Spinal cord (tissue), 10 donors: ENCODE measurements around the gene ALDH3B1. TPM values are rescaled to one million over a fixed set of nuclear protein-coding genes. Genes with fewer than 3 reads are reported as not detected.

Experiments used
- DNase-seq, 6 donors: peaks; one replicate each; pipeline versions ENCODE4 v3.0.0 to v3.0.0-alpha.2; 2013 to 2015; ENCODE audit warnings: low spot score in 6 of 6, low read depth in 4 of 6
- H3K27ac ChIP-seq: one replicate; pipeline ENCODE4 v1.5.1; 2013; ENCODE audit warnings: low read depth, low read length, control low read depth
- H3K27me3 ChIP-seq: one replicate; pipeline ENCODE4 v1.6.1; 2013; ENCODE audit warnings: low read length; ENCODE audit not compliant: control insufficient read depth, insufficient read depth
- H3K36me3 ChIP-seq: one replicate; pipeline ENCODE4 v1.6.1; 2013; ENCODE audit warnings: low read length; ENCODE audit not compliant: control insufficient read depth, insufficient read depth
- H3K4me1 ChIP-seq: one replicate; pipeline ENCODE4 v1.6.1; 2013; ENCODE audit warnings: low read length; ENCODE audit not compliant: control insufficient read depth, insufficient read depth
- H3K4me3 ChIP-seq: one replicate; pipeline ENCODE4 v1.5.1; 2013; ENCODE audit warnings: low read depth, low read length, control low read depth
- H3K9me3 ChIP-seq: one replicate; pipeline ENCODE4 v1.6.1; 2013; ENCODE audit warnings: low read length; ENCODE audit not compliant: control insufficient read depth, insufficient read depth
- WGBS: methylation state at CpG from one replicate; pipeline ENCODE4 v1.1.5; 2013; ENCODE audit warnings: missing lambda C conversion rate; ENCODE audit not compliant: insufficient coverage; 5-methylcytosine and 5-hydroxymethylcytosine counted together
- polyA plus RNA-seq, 2 donors: library from polyadenylated mRNA; unstranded; fragments of 120-200 nt; gene quantifications; one replicate each; pipeline ENCODE4 v1.2.1, GENCODE V29; 2013; ENCODE audit not compliant: insufficient read length in 2 of 2
- total RNA-seq, 2 donors: library from RNA; depleted of rRNA in 1 of 2; stranded (reverse); fragments of 120-200 nt in 1 of 2; fragments of >200 nt in 1 of 2; gene quantifications; one replicate each; pipeline versions ENCODE4 v1.2.3 to v1.2.4, GENCODE V29; 2013 to 2014
- donor health status: healthy.

The ALDH3B1 gene
- total and polyA plus RNA-seq, 4 donors: 2.9 to 4.8 (median 3.9) TPM

GRCh38 chr11:67996051-67996450 is 14.1 kb upstream of the ALDH3B1 start:
- WGBS: no CpG with 5 or more reads among the region's 13 CpGs
- H3K36me3 ChIP-seq: peaks cover 9% of the 10 kb centered on the region
- H3K4me3 ChIP-seq: no peak overlapping the region
- peaks cover 3% of the 10 kb centered on the region for H3K4me1 ChIP-seq
- DNase-seq: no peak
- no peaks in the 10 kb centered on the region for H3K9me3 ChIP-seq
- H3K27me3 ChIP-seq: peaks cover 5% of the 10 kb centered on the region
- no peak overlapping the region for H3K27ac ChIP-seq

- Histone ChIP-seq H3K4me3 (no peak overlapping the region), H3K4me1 (no peaks in the 10 kb centered on the region), H3K27me3 (peaks cover 2% of the 10 kb centered on the region), H3K9me3 (no peaks in the 10 kb centered on the region), H3K27ac (no peak overlapping the region), H3K36me3 (peaks cover 9% of the 10 kb centered on the region)
- peak in 1 of 6 donors; percentile 23 for DNase-seq
- WGBS: 38% methylated on average over 41 of the region's 41 CpGs
Measured at GRCh38 chr11:67996622-67997474, 13.3 kb upstream of the ALDH3B1 start.

- Histone ChIP-seq H3K9me3 (no peaks in the 10 kb centered on the region), H3K4me3 (no peak overlapping the region), H3K27ac (no peak overlapping the region), H3K36me3 (peaks cover 9% of the 10 kb centered on the region), H3K27me3 (peaks cover 3% of the 10 kb centered on the region), H3K4me1 (peaks cover under 1% of the 10 kb centered on the region)
- 86% methylated on average over 16 of the region's 29 CpGs for WGBS
- no peak for DNase-seq
Measured at GRCh38 chr11:67997475-67997921, 12.6 kb upstream of the ALDH3B1 start.

- 90% methylated on average over 7 of the region's 9 CpGs for WGBS
- Histone ChIP-seq H3K4me1 (peaks cover 10% of the 10 kb centered on the region), H3K4me3 (no peak overlapping the region), H3K27ac (no peak overlapping the region), H3K27me3 (peaks cover 7% of the 10 kb centered on the region), H3K9me3 (no peaks in the 10 kb centered on the region), H3K36me3 (peaks cover 9% of the 10 kb centered on the region)
- DNase-seq: no peak
Measured at GRCh38 chr11:67998150-67999045, 11.7 kb upstream of the ALDH3B1 start.

- Histone ChIP-seq H3K27me3 (peaks cover 7% of the 10 kb centered on the region), H3K4me1 (peaks cover 13% of the 10 kb centered on the region), H3K27ac (no peak overlapping the region), H3K4me3 (no peak overlapping the region), H3K36me3 (peaks cover 9% of the 10 kb centered on the region), H3K9me3 (no peaks in the 10 kb centered on the region)
- DNase-seq: no peak
- WGBS: 97% methylated on average over 13 of the region's 13 CpGs
Measured at GRCh38 chr11:67999201-67999629, 10.9 kb upstream of the ALDH3B1 start.

GRCh38 chr11:67999704-68000103 is 10.4 kb upstream of the ALDH3B1 start:
- Histone ChIP-seq H3K4me3 (no peak overlapping the region), H3K27me3 (peaks cover 7% of the 10 kb centered on the region), H3K27ac (no peak overlapping the region), H3K9me3 (no peaks in the 10 kb centered on the region), H3K4me1 (peaks cover 18% of the 10 kb centered on the region), H3K36me3 (peaks cover 9% of the 10 kb centered on the region)
- 90% methylated on average over 3 of the region's 5 CpGs for whole genome bisulfite sequencing
- no peak for DNase-seq

GRCh38 chr11:68002575-68002937 is 7.6 kb upstream of the ALDH3B1 start:
- Histone ChIP-seq H3K4me1 (peaks cover 19% of the 10 kb centered on the region), H3K9me3 (no peaks in the 10 kb centered on the region), H3K27me3 (peaks cover 7% of the 10 kb centered on the region), H3K4me3 (no peak overlapping the region), H3K27ac (no peak overlapping the region), H3K36me3 (peaks cover 2% of the 10 kb centered on the region)
- WGBS: 75% methylated on average over 9 of the region's 9 CpGs
- DNase-seq: no peak

GRCh38 chr11:68002938-68003845 is 6.9 kb upstream of the ALDH3B1 start:
- no peaks in the 10 kb centered on the region for H3K9me3 ChIP-seq
- H3K27me3 ChIP-seq: peaks cover 7% of the 10 kb centered on the region
- peak in 1 of 6 donors; percentile 22 for DNase-seq
- H3K27ac ChIP-seq: no peak overlapping the region
- peaks cover 3% of the 10 kb centered on the region for H3K36me3 ChIP-seq
- H3K4me1 ChIP-seq: peaks cover 25% of the 10 kb centered on the region
- H3K4me3 ChIP-seq: peak overlapping the region; percentile 26
- 10% methylated on average over 80 of the region's 86 CpGs for WGBS
